Measurements from ENCODE around the gene TRPC5OS. TPM values are rescaled to one million over a fixed set of nuclear protein-coding genes. Genes with fewer than 3 reads are reported as not detected.

Gene TRPC5OS
- total and polyA plus RNA-seq, 2 of the 8 experiments (the other 6 are each of a cell fraction or from before 2014, with no cell fraction given) = not detected

GRCh38 chrX:111830571-111830970 lies 45.4 kb upstream of the TRPC5OS start:
- H3K18ac ChIP-seq (ENCODE audit: extremely low read depth, low read length) = no peak overlapping the region
- H3K4me3 ChIP-seq (ENCODE audit: extremely low read depth in 1 of 4, insufficient read depth in 2 of 4, low read depth in 3 of 4, low read length in 4 of 4) = no peak overlapping the region
- no peak overlapping the region for H2BK5ac ChIP-seq (ENCODE audit: low read depth, low read length)
- ChIA-PET CTCF (ENCODE audit: partially characterized antibody) (interaction anchor here (0.7 kb wide), 1 partner anchor 14 kb away, joined by 3 read pairs; no protein-coding TSS in a partner anchor), POLR2A (ENCODE audit: partially characterized antibody) (no interaction called here)
- H2BK15ac ChIP-seq (ENCODE audit: low read length) = no peak overlapping the region
- no peak overlapping the region for H4K8ac ChIP-seq (ENCODE audit: extremely low read depth, insufficient read depth, low read length)
- no peak overlapping the region for H3K9ac ChIP-seq (replicated peaks in 1 of 4; ENCODE audit: extremely low read depth in 1 of 4, low read depth in 3 of 4, low read length in 3 of 4)
- no peak overlapping the region for H2BK12ac ChIP-seq (ENCODE audit: low read depth, low read length)
- H3K23me2 ChIP-seq (ENCODE audit: low read depth, low read length) = no peaks in the 10 kb centered on the region
- H2AFZ ChIP-seq (ENCODE audit: low read length) = no peak overlapping the region
- 100% methylated on average over 2 of the region's 2 CpGs; no CpG with 5 or more reads in 1 of the 2 experiments for WGBS, 2 experiments (ENCODE audit: extremely low coverage in 1 of 2, insufficient coverage in 1 of 2, insufficient read length in 1 of 2, insufficient replicate concordance in 2 of 2, low coverage in 1 of 2, low lambda C conversion rate in 2 of 2, missing lambda C conversion rate in 1 of 2)
- no peak overlapping the region for H2BK120ac ChIP-seq (replicated peaks; ENCODE audit: low read depth, low read length)
- no peak overlapping the region for H3K27ac ChIP-seq (ENCODE audit: low read depth, low read length)
- no peak overlapping the region for H2BK20ac ChIP-seq (ENCODE audit: low read length)
- no peak overlapping the region for H3K4ac ChIP-seq (replicated peaks; ENCODE audit: insufficient read length, low read depth, low read length)
- DNase-seq (ENCODE audit: low read depth in 1 of 2, low spot score in 2 of 2) (no peak), FAIRE-seq (no peak)
- no peak for TF ChIP-seq KDM1A (IDR thresholded peaks at IDR 0.05; ENCODE audit: borderline replicate concordance, low read length)
- no peak for TF ChIP-seq SAP30 (IDR thresholded peaks at IDR 0.05; ENCODE audit: insufficient read depth, insufficient replicate concordance, low read length)
- TF ChIP-seq SRF (IDR thresholded peaks at IDR 0.05; ENCODE audit: low read depth, low read length) = no peak
- TF ChIP-seq TCF12 (IDR thresholded peaks at IDR 0.05; ENCODE audit: low read depth, low read length) = no peak
- no peak for TF ChIP-seq SP2 (IDR thresholded peaks at IDR 0.05; ENCODE audit: low read length)
- TF ChIP-seq BACH1 (IDR thresholded peaks at IDR 0.05; ENCODE audit: low read length) = no peak
- no peak for TF ChIP-seq SUZ12 (IDR thresholded peaks at IDR 0.05; ENCODE audit: low read length)
- no peak for TF ChIP-seq ATF3 (IDR thresholded peaks at IDR 0.05; ENCODE audit: insufficient read depth, low read depth, low read length)
- TF ChIP-seq TBP (IDR thresholded peaks at IDR 0.05; ENCODE audit: low read depth, low read length) = no peak
- no peak for TF ChIP-seq ATF2 (IDR thresholded peaks at IDR 0.05; ENCODE audit: low read length)
- TF ChIP-seq CTBP2 (IDR thresholded peaks at IDR 0.05; ENCODE audit: borderline replicate concordance, insufficient read depth, insufficient read length, low read length) = no peak
- TF ChIP-seq KDM4A (IDR thresholded peaks at IDR 0.05; ENCODE audit: low read depth, low read length, severe bottlenecking) = no peak
- peaks cover 0 to 7% of the 10 kb centered on the region in 2 experiments; a peak in 1 of 4 replicates for H3K9me3 ChIP-seq (ENCODE audit: insufficient read depth in 2 of 2, low read depth in 1 of 2, low read length in 1 of 2)
- H3K23ac ChIP-seq (ENCODE audit: insufficient read length) = no peak overlapping the region
- no peak overlapping the region for H2AK5ac ChIP-seq (ENCODE audit: low read depth, low read length)
- H3K79me2 ChIP-seq (ENCODE audit: control insufficient read depth in 1 of 2, insufficient read depth in 2 of 2, low read length in 2 of 2) = no peaks in the 10 kb centered on the region
- H3K56ac ChIP-seq (replicated peaks; ENCODE audit: insufficient read length, low read depth, low read length) = no peak overlapping the region
- no peaks in the 10 kb centered on the region for H3K79me1 ChIP-seq (ENCODE audit: low read depth, low read length)
- H3K4me2 ChIP-seq (ENCODE audit: insufficient read depth in 1 of 2, low read depth in 2 of 2, low read length in 2 of 2) = no peak overlapping the region
- H3K27me3 ChIP-seq (replicated peaks in 1 of 4; ENCODE audit: control insufficient read depth in 3 of 4, extremely low read depth in 1 of 4, insufficient read depth in 3 of 4, low read length in 3 of 4) = no peaks in the 10 kb centered on the region
- H4K91ac ChIP-seq (replicated peaks; ENCODE audit: insufficient read length, low read length) = no peak overlapping the region
- H3K4me1 ChIP-seq (replicated peaks in 1 of 4; ENCODE audit: control insufficient read depth in 3 of 4, insufficient read depth in 4 of 4, low read length in 3 of 4) = no peaks in the 10 kb centered on the region
- no peak overlapping the region for H4K5ac ChIP-seq (ENCODE audit: insufficient read length, low read depth, low read length)
- H4K20me1 ChIP-seq (replicated peaks in 1 of 2; ENCODE audit: control insufficient read depth in 1 of 2, insufficient read depth in 2 of 2, low read length in 2 of 2) = no peaks in the 10 kb centered on the region
- H3K36me3 ChIP-seq (ENCODE audit: control insufficient read depth in 2 of 4, insufficient read depth in 4 of 4, low read length in 3 of 4) = no peaks in the 10 kb centered on the region
- H3K14ac ChIP-seq (ENCODE audit: insufficient read length) = no peak overlapping the region
